GDM1 (cell line): Measurements from ENCODE around the gene SDK1.
"Not testable (repeated sequence)": the region's sequence is repeated elsewhere in the genome, so short reads cannot be mapped to it uniquely, and the experiment has no call there.

Experiments
- DNase-seq: peaks from one replicate; lab custom pipeline; 2025; lab: John Stamatoyannopoulos, UW

SDK1 gene

GRCh38 chr7:3923307-3923918 is 622.4 kb downstream of the SDK1 start:
- DNase-seq: no peak

DNA sequence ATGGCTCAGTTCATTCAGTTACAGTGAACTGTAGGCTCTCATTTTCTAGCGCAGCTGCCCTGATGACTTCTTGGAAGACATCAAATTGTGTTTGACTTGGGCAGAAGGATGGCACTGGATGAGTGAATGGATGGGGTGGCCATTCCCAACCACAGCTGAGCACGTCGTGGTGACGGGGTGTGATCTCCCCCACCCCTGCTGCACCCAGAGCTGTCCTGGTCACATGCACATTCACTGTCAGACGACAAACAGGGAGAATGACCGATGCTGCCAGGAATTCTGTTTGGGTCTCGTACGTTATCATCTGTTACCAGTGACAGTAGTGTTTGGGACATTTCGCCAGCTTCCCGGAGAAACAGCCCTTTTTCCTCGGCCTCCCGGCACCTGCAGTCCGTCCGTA is 623.2 kb downstream of the SDK1 start:
- DNase-seq: no peak

GRCh38 chr7:3927446-3928110 is 626.5 kb downstream of the SDK1 start:
- DNase-seq: no peak

GRCh38 chr7:3928727-3929515 is 627.9 kb downstream of the SDK1 start:
- DNase-seq: no peak

GRCh38 chr7:3931843-3932242 is 630.8 kb downstream of the SDK1 start:
- no peak for DNase-seq

- DNase-seq: no peak
Measured at GRCh38 chr7:3937146-3937545, 636.1 kb downstream of the SDK1 start.

DNA sequence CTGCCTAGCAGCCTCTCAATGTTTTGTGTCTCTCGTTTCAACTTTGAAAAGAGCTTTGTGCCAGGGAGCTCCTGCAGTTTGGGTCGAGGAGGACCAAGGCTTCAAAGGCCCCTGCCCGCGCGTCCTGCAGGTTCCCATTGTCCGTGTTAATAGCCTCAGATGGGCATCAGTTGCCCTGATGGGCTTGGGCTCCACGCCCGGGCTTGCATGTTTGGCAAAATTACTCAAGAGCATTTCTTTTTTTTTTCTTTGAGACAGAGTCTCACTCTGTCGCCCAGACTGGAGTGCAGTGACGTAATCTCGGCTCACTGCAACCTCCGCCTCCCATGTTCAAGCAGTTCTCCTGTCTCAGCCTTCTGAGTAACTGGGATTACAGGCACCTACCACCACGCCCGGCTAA is 636.6 kb downstream of the SDK1 start:
- no peak for DNase-seq

- DNase-seq: not testable (repeated sequence)
Measured at GRCh38 chr7:3941706-3942105, 640.7 kb downstream of the SDK1 start.

GRCh38 chr7:3942276-3942675 is 641.2 kb downstream of the SDK1 start:
- no peak for DNase-seq

- DNase-seq: no peak
Measured at GRCh38 chr7:3942816-3943745, 642.0 kb downstream of the SDK1 start.

- no peak for DNase-seq
Measured at GRCh38 chr7:3943779-3944520, 642.9 kb downstream of the SDK1 start.

DNA sequence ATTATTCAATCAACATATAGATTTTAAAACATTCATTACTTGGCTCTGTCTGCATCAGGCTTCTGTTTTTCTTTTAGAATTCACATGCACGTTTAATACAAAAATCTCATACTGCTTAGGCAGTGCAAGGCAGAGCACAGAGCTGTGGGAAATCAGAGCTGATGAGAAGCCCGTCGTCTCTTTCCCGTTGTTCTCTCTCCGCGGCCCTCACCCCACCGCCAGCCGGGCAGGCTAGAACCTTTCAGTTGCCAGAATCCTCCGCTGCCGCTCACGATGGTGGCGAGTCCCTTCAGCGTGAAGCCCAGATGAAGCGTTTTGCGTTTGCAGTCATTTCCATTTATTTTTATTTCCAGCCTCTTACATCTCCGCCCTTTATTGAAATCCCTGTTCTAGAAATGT is 648.2 kb downstream of the SDK1 start:
- no peak for DNase-seq

- DNase-seq: no peak
Measured at GRCh38 chr7:3950249-3950648, 649.2 kb downstream of the SDK1 start.

DNA sequence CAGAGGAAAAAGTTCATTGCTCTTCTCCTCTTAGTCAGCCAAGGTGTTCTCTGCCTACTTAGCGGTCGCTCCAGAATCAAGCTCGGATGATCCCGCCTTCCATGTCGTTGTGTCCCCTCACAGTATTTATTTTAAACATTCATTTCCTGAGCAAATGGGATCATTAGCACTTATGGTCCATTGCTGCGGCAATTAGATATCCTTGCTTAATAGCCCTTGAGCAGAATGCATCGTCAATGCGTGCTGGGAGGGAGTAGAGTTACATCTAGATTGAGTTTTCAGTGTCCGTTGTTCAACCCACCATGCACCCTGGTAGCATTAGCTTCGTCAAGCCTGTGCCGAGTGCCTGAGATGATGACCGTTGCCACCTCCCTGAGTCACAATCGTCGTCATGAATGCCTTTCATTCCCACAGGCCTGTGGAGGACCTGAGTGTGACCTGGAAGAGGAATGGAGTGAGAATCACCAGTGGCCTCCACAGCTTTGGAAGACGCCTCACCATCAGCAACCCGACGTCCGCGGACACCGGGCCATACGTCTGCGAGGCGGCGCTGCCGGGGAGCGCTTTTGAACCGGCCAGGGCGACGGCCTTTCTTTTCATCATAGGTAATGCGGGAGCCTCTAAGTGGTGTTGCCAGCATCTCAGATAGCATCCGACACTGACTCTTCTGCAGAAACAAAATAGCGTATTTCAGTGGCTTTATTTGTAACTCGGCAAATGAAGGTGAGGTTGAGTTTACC is 650.4 kb downstream of the SDK1 start:
- DNase-seq: no peak

DNA sequence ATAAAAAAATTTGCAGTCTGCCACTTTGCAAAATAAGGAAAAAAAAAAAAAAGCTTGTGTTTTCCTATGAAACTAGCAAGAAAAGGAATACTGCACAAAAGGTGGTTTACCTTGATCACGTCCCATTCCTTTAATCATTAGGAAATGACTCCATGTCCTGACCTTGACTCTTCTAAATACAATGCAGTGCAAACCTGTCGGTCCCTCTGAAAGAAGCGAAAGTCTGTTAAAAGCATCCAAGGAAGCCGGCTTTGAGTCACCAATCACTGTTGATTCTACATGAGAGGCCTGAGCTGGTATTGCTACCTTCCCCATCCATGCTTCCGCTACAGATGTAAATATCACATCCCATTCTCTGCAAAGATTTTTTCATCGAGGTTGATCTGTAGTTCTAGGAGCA is 652.1 kb downstream of the SDK1 start:
- DNase-seq: no peak

- no peak for DNase-seq
Measured at GRCh38 chr7:3953946-3954345, 652.9 kb downstream of the SDK1 start.

DNA sequence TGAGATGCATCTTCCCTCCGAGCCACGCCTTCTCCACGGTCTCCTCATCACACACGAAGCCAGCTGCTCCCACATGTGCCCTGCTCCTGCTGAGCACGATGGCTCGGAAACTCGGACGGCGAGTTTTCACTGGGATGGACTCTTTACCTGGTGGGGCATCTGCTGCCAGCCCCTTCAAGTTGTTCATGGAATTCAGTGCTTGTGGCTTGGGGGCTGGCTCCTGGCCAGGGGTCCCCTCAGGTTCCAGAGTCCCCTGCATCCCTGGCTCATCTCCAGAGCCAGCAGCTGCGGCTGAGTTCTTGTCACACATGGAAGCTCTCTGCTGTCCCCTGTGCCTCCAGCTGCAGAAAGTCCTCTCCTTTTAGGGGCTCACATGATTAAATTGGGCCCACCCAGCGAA is 654.0 kb downstream of the SDK1 start:
- DNase-seq: no peak

DNA sequence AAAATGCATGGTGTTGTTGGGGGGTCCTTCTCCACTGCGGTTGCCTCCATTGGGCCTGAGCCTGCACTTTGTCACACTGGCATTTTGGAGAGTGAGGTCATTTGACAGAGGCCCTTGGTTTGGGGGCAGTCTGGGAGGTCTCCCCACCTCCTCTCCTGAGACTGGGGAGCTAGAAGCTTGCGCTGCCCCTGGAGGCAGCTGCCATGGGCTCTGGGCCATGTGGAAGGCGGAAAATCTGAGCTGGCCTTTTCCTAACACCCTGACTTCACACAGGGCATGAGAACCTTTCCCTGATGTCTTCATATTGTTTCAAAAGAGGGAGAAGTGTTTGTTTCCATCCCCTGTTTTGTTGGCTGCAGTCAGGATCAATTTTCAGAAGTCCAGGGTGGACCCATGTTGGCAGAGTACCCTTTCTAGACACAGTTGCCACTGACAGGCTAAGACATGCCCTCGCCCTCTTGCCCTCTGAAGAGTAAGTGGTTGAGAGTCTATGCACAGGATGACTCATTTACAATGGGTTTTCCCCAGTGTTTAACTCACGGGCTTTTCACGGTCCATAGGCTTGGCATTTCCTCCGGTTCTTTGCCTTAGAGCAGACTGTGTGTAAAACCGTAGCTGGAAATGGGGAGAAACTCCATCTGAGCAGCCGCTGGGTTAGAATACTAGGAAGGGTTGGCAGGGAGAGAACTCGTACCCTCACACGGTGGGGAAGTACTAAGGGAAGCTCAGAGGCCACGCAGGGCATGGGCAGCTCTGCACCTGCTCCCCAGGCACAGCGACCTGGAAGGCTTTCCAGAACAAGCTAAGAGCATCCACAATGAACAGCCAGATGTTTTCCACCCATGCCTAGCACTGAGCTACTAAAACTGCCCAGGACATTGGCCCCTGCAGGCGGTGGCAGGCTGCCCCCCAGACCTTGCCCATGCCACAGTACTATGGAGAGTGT is 655.0 kb downstream of the SDK1 start:
- DNase-seq: no peak

- no peak for DNase-seq
Measured at GRCh38 chr7:3956949-3957348, 655.9 kb downstream of the SDK1 start.
